ENCODE measurements around the gene KSR2. TPM values are rescaled to one million over a fixed set of nuclear protein-coding genes. Genes with fewer than 3 reads are reported as not detected.

KSR2 gene
- total RNA-seq, 1 experiment from 2014 or later: 0.15 TPM

DNA sequence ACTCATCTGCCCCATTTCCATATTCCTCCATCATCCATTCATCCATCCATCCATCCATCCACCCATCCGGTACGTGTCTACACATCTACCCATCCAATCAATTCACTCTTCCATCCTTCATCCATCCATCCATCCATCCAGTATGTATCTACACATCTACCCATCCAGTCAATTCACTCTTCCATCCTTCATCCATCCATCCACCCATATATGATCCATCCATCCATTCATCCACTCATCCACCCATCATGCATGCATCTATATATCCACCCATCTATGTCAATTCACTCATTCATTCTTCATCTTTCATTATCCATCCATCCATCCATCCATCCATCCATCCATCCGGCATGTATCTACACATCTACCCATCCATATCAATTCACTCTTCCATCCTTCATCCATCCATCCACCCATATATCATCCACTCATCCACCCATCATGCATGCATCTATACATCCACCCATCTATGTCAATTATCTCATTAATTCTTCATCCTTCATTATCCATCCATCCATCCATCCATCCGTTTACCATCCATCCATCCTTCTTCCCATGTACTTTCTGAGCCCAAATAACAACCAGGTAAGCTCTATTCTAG lies 498.8 kb downstream of the KSR2 start:
- CTCF ChIA-PET: no interaction called here
- Histone ChIP-seq H3K4me1 (ENCODE audit: control insufficient read depth, insufficient read depth, low read length) (no peaks in the 10 kb centered on the region), H3K27ac (ENCODE audit: low read length) (no peak overlapping the region), H3K9me3 (ENCODE audit: control insufficient read depth, insufficient read depth, low read depth, low read length) (no peaks in the 10 kb centered on the region), H3K36me3 (ENCODE audit: control insufficient read depth, insufficient read depth, low read length) (no peaks in the 10 kb centered on the region), H3K4me3 (ENCODE audit: low read depth in 2 of 2, low read length in 2 of 2) (no peak overlapping the region), H3K27me3 (ENCODE audit: control insufficient read depth, insufficient read depth, low read length) (no peaks in the 10 kb centered on the region)
- DNase-seq (ENCODE audit: low read depth, low spot score) (no peak), ATAC-seq (no peak)
- in situ Hi-C loops (cut with HindIII; ENCODE audit: low pct_unique_long_range_greater_than_20kb, low sequenced_read_pairs) (no loop called here), intact Hi-C loops (cut with micrococcal nuclease; ENCODE audit: unreplicated experiment) (no loop called here)
- no TSS peak for BruUV-seq (replicated peaks)
- POLR2A ChIA-PET: no interaction called here
- TF ChIP-seq SIN3A (IDR thresholded peaks at IDR 0.05; ENCODE audit: borderline replicate concordance, insufficient read depth, low read depth, low read length) (no peak), TCF7L2 (IDR thresholded peaks at IDR 0.05; ENCODE audit: low read depth, low read length) (no peak)
- TF ChIP-seq, protein P1, sequence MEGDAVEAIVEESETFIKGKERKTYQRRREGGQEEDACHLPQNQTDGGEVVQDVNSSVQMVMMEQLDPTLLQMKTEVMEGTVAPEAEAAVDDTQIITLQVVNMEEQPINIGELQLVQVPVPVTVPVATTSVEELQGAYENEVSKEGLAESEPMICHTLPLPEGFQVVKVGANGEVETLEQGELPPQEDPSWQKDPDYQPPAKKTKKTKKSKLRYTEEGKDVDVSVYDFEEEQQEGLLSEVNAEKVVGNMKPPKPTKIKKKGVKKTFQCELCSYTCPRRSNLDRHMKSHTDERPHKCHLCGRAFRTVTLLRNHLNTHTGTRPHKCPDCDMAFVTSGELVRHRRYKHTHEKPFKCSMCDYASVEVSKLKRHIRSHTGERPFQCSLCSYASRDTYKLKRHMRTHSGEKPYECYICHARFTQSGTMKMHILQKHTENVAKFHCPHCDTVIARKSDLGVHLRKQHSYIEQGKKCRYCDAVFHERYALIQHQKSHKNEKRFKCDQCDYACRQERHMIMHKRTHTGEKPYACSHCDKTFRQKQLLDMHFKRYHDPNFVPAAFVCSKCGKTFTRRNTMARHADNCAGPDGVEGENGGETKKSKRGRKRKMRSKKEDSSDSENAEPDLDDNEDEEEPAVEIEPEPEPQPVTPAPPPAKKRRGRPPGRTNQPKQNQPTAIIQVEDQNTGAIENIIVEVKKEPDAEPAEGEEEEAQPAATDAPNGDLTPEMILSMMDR (IDR thresholded peaks at IDR 0.05): no peak
- TF ChIP-seq, protein P2, sequence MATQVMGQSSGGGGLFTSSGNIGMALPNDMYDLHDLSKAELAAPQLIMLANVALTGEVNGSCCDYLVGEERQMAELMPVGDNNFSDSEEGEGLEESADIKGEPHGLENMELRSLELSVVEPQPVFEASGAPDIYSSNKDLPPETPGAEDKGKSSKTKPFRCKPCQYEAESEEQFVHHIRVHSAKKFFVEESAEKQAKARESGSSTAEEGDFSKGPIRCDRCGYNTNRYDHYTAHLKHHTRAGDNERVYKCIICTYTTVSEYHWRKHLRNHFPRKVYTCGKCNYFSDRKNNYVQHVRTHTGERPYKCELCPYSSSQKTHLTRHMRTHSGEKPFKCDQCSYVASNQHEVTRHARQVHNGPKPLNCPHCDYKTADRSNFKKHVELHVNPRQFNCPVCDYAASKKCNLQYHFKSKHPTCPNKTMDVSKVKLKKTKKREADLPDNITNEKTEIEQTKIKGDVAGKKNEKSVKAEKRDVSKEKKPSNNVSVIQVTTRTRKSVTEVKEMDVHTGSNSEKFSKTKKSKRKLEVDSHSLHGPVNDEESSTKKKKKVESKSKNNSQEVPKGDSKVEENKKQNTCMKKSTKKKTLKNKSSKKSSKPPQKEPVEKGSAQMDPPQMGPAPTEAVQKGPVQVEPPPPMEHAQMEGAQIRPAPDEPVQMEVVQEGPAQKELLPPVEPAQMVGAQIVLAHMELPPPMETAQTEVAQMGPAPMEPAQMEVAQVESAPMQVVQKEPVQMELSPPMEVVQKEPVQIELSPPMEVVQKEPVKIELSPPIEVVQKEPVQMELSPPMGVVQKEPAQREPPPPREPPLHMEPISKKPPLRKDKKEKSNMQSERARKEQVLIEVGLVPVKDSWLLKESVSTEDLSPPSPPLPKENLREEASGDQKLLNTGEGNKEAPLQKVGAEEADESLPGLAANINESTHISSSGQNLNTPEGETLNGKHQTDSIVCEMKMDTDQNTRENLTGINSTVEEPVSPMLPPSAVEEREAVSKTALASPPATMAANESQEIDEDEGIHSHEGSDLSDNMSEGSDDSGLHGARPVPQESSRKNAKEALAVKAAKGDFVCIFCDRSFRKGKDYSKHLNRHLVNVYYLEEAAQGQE (IDR thresholded peaks at IDR 0.05; ENCODE audit: insufficient read depth in 1 of 2, low read depth in 2 of 2, low read length in 1 of 2): no peak

DNA sequence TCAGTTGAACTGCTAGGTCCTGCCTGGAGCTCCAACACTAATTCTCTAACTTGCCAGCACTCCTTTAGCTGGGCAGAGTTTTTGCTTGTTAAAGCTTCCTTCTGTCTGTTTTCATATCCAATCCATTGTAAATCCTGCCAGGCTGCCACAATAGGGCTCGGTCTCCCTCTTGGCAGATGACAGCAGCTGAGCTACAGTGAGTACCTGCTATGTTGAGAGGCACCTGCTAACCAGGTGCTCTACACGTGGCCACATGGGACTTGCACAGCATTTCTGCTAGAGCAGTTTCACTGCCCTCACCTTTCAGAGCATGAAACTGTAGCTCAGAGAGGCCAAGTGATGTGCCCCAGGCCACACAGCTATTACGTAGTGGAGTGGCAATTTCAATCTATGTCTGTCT lies 500.8 kb downstream of the KSR2 start:
- no peak for TF ChIP-seq POLR2AphosphoS5 (IDR thresholded peaks at IDR 0.05; ENCODE audit: low read depth, low read length)
- TF ChIP-seq SIN3A (IDR thresholded peaks at IDR 0.05; ENCODE audit: borderline replicate concordance, insufficient read depth, low read depth, low read length): no peak
- TF ChIP-seq TCF7L2 (IDR thresholded peaks at IDR 0.05; ENCODE audit: low read depth, low read length): no peak
- TF ChIP-seq, protein P1 (IDR thresholded peaks at IDR 0.05): no peak
- TF ChIP-seq, protein P2 (IDR thresholded peaks at IDR 0.05; ENCODE audit: insufficient read depth in 1 of 2, low read depth in 2 of 2, low read length in 1 of 2): no peak
- H3K9me3 ChIP-seq (ENCODE audit: control insufficient read depth, insufficient read depth, low read depth, low read length): no peaks in the 10 kb centered on the region
- in situ Hi-C loops (cut with HindIII; ENCODE audit: low pct_unique_long_range_greater_than_20kb, low sequenced_read_pairs): no loop called here
- ChIA-PET CTCF (no interaction called here), POLR2A (no interaction called here)
- H3K27me3 ChIP-seq (ENCODE audit: control insufficient read depth, insufficient read depth, low read length): no peaks in the 10 kb centered on the region
- no peaks in the 10 kb centered on the region for H3K4me1 ChIP-seq (ENCODE audit: control insufficient read depth, insufficient read depth, low read length)
- no peak overlapping the region for H3K4me3 ChIP-seq (ENCODE audit: low read depth in 2 of 2, low read length in 2 of 2)
- ATAC-seq (no peak), DNase-seq (ENCODE audit: low read depth, low spot score) (no peak)
- H3K27ac ChIP-seq (ENCODE audit: low read length): no peak overlapping the region
- no TSS peak for BruUV-seq (replicated peaks)
- no peaks in the 10 kb centered on the region for H3K36me3 ChIP-seq (ENCODE audit: control insufficient read depth, insufficient read depth, low read length)
- intact Hi-C loops (cut with micrococcal nuclease; ENCODE audit: unreplicated experiment): no loop called here
